Gastrocnemius medialis (tissue), 4 donors: ENCODE measurements around the gene P4HA3. TPM values are rescaled to one million over a fixed set of nuclear protein-coding genes. Genes with fewer than 3 reads are reported as not detected.

Source experiments
- ATAC-seq, 2 donors: fragments of 150-250 bp; one replicate each; pipeline ENCODE4 v1.9.1; 2016
- DNase-seq, 2 donors: peaks; one replicate each; pipeline ENCODE4 v3.0.0-alpha.2; 2019
- H3K27ac ChIP-seq, 4 donors: fragments of 200-600 bp; sonication (generic); 1 replicate in 1 of 4; 2 replicates in 3 of 4; pipeline ENCODE4 v1.5.1; 2016 to 2018; ENCODE audit warnings: mild to moderate bottlenecking in 2 of 4, moderate library complexity in 1 of 4
- H3K27me3 ChIP-seq, 3 donors: fragments of 200-600 bp; sonication (generic) in 2 of 3; 1 replicate in 1 of 3; 2 replicates in 2 of 3; pipeline versions ENCODE4 v1.5.1 to v1.6.0; 2016 to 2019; ENCODE audit warnings: mild to moderate bottlenecking in 1 of 3, moderate library complexity in 1 of 3
- H3K36me3 ChIP-seq, 2 donors: fragments of 200-600 bp; sonication (generic) in 1 of 2; one replicate each; pipeline ENCODE4 v1.5.1; 2017 to 2018
- H3K4me1 ChIP-seq, 2 donors: fragments of 200-600 bp; sonication (generic) in 1 of 2; one replicate each; pipeline ENCODE4 v1.5.1; 2016 to 2017; ENCODE audit warnings: mild to moderate bottlenecking in 2 of 2
- H3K4me3 ChIP-seq, 4 donors: fragments of 200-600 bp; sonication (generic) in 3 of 4; 1 replicate in 1 of 4; 2 replicates in 3 of 4; pipeline ENCODE4 v1.5.1; 2016 to 2019; ENCODE audit warnings: mild to moderate bottlenecking in 2 of 4
- H3K9me3 ChIP-seq, 3 donors: fragments of 200-600 bp; sonication (generic) in 2 of 3; 1 replicate in 1 of 3; 2 replicates in 2 of 3; pipeline ENCODE4 v1.5.1; 2016 to 2019
- POLR2A ChIP-seq, 2 donors: fragments of 450-650 bp; IDR thresholded peaks; one replicate each; pipeline ENCODE4 v1.6.1; 2017; ENCODE audit warnings: antibody characterized with exemption in 2 of 2, mild to moderate bottlenecking in 2 of 2, moderate library complexity in 2 of 2
- in situ Hi-C, 4 donors: fragments of 200-750 bp; cut with MboI; loops; one replicate each; pipeline versions ENCODE4 v1.15.0 to v1.8.0; 2017; ENCODE audit warnings: low sequenced_read_pairs in 4 of 4
- intact Hi-C: fragments of 100-400 bp; cut with DNase I; formaldehyde crosslinking; loops from one replicate; pipeline ENCODE4 v1.15.1; 2023; ENCODE audit warnings: low total_unique reads
- total RNA-seq, 4 donors: library from RNA; depleted of rRNA; stranded (reverse); fragments of >200 nt; gene quantifications; one replicate each; pipeline versions ENCODE4 v1.1.0 to v1.2.3, GENCODE V29; 2016
- TF ChIP-seq, protein P1 (sequence below), 5 experiments: fragments of 450-650 bp in 3 of 5; fragments of 200-600 bp in 2 of 5; sonication (generic) in 2 of 5; IDR thresholded peaks in 4 of 5; conservative IDR thresholded peaks in 1 of 5; 1 replicate in 4 of 5; 2 replicates in 1 of 5; pipeline ENCODE4 v1.5.1; 2016 to 2019; ENCODE audit warnings: antibody characterized with exemption in 5 of 5, mild to moderate bottlenecking in 3 of 5, moderate library complexity in 3 of 5

Gene P4HA3
- total RNA-seq, 4 donors from 2014 or later = 0.09 TPM; not detected in 3

DNA sequence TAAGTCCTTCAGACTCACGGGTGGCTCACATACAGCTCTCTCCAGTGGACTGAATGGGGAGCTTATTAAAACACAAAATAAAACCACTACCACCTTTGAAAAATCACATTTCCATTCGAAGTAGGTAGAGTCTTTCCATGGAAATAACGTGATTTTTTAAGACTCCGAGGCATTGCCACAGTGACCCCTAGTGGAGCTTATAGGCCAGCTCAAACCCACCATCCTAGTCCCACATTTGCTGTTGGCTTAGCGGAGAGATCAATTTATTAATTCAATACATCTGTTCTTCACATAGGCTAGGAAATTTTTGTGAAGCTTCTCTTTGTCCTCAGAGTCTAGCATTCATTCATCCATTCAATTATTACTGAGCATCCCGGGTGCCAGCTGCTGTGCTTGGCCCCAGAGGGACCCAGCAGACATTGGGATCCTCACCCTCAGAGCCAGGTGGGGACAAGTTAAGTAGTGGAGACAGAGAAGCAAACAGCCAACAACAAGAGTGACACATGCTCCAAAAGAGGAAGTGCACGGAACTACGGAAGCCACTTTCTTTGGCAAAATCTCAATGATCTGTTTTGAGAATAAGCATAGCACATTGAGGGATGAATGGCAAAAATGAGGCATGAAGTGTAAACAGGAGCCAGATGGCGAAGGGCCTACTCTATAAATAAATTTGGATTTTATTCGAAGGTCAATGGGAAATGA is 10.2 kb upstream of the P4HA3 start:
- Histone ChIP-seq H3K9me3 (no peaks in the 10 kb centered on the region), H3K27ac (peak overlapping the region in 3 of 4 donors; percentile 68 to 79 (median 78)), H3K36me3 (no peaks in the 10 kb centered on the region), H3K4me3 (no peak overlapping the region), H3K4me1 (peaks cover 31 to 49% of the 10 kb centered on the region in 2 donors), H3K27me3 (no peaks in the 10 kb centered on the region)
- intact Hi-C loops (loop anchor here (2.0 to 5.0 kb wide), 2 partner anchors 67 to 121 kb away; no protein-coding TSS in a partner anchor), in situ Hi-C loops (no loop called here)
- DNase-seq (no peak), ATAC-seq (no peak)
- TF ChIP-seq, protein P1, sequence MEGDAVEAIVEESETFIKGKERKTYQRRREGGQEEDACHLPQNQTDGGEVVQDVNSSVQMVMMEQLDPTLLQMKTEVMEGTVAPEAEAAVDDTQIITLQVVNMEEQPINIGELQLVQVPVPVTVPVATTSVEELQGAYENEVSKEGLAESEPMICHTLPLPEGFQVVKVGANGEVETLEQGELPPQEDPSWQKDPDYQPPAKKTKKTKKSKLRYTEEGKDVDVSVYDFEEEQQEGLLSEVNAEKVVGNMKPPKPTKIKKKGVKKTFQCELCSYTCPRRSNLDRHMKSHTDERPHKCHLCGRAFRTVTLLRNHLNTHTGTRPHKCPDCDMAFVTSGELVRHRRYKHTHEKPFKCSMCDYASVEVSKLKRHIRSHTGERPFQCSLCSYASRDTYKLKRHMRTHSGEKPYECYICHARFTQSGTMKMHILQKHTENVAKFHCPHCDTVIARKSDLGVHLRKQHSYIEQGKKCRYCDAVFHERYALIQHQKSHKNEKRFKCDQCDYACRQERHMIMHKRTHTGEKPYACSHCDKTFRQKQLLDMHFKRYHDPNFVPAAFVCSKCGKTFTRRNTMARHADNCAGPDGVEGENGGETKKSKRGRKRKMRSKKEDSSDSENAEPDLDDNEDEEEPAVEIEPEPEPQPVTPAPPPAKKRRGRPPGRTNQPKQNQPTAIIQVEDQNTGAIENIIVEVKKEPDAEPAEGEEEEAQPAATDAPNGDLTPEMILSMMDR (IDR thresholded peaks at IDR 0.05 in 4 of 5, conservative IDR thresholded peaks at IDR 0.05 in 1 of 5) = peak in 4 of 5 experiments; percentile 18 to 57 (median 44)
- TF ChIP-seq POLR2A (IDR thresholded peaks at IDR 0.05) = no peak

DNA sequence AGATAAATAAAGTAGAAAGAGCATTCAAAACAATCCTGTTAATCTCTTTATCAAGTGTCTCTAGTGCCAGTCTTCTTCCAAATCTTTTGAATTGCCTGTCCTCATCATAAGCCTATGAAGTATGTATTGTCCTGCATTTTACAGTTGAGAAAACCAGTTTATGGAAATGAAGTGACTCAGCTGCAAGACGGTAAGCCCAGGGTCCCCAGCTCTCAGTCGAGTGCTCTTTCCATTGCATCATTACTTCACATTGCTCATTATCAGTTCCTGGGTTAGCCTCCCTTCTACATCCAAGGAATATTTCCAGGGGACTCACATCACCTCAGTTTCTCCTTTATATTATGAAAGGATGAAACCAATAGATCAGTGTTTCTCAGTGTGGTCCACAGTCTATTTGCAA is 9.1 kb upstream of the P4HA3 start:
- Histone ChIP-seq H3K9me3 (no peaks in the 10 kb centered on the region), H3K36me3 (no peaks in the 10 kb centered on the region), H3K27me3 (no peaks in the 10 kb centered on the region), H3K27ac (no peak overlapping the region), H3K4me3 (no peak overlapping the region), H3K4me1 (peaks cover 22 to 39% of the 10 kb centered on the region in 2 donors)
- intact Hi-C loops = loop anchor here (2.0 to 5.0 kb wide), 2 partner anchors 66 to 122 kb away; no protein-coding TSS in a partner anchor
- ATAC-seq (no peak), DNase-seq (no peak)
- in situ Hi-C loops = no loop called here
- TF ChIP-seq, protein P1 (IDR thresholded peaks at IDR 0.05 in 4 of 5, conservative IDR thresholded peaks at IDR 0.05 in 1 of 5) = no peak
- TF ChIP-seq POLR2A (IDR thresholded peaks at IDR 0.05) = no peak

DNA sequence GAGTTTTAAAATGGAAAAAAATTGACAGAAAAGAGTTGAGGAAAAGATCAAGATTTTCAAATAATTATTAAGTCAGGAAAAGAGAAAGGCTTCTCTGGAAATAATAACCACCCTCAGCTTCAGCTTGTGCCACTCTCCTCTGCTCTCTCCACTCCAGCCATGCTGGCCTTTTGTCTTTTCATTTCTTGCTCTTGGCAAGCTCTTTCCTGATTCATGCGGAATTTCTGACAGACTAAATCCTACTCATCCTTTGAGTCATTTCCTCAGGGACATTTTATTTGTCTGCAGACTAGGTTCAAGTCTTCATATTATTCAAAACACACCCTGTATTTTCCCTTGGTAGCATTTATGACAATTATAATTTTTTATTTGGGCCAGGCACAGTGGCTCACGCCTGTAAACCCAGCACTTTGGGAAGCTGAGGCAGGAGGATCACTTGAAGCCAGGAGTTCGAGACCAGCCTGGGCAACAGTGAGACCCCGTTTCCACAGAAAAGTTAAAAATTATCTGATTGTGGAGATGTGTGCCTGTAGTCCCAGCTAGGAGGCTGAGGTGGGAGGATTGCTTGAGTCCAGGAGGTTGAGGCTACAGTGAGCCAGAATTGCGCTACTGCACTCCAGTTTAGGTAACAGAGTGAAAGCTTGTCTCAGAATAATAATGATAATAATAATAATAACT is 7.8 kb upstream of the P4HA3 start:
- H3K27ac ChIP-seq = no peak overlapping the region
- ATAC-seq (no peak), DNase-seq (no peak)
- H3K36me3 ChIP-seq = no peaks in the 10 kb centered on the region
- in situ Hi-C loops = no loop called here
- intact Hi-C loops = no loop called here
- H3K9me3 ChIP-seq = no peaks in the 10 kb centered on the region
- no peaks in the 10 kb centered on the region for H3K27me3 ChIP-seq
- H3K4me1 ChIP-seq = peaks cover 17 to 35% of the 10 kb centered on the region in 2 donors
- H3K4me3 ChIP-seq = no peak overlapping the region
- no peak for TF ChIP-seq POLR2A (IDR thresholded peaks at IDR 0.05)

DNA sequence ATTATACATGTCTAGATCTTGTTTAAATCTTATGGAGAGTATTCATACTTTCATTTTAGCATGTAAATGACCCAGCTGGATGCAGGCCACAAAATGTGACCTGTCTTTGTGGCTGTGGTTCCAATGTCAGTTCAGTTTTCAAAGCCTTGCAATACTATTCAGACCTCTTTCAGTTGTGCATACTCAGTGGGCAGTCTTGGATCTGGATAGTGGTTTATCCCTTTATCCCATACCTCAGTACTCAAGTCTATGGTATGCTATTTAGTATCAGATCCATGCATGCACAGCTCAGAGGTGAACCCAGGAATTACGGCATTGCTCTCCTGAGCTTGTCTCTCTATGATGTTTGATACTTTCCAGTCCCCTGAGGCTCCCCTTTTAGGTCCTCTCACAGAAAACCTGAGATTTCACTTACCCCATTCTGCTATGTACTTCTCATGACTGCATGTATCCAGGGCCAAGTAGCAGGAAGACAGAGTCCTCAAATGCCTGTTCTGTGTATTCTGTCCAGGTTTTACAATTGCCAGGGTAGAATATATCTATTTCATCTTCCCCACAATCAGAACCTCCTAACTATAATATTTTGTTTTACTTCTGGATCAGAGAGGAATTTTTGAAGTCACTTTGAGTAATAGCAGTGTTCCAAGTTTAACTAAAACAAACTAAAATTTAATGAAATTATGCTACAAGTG is 6.9 kb upstream of the P4HA3 start:
- ATAC-seq (no peak), DNase-seq (no peak)
- intact Hi-C loops (no loop called here), in situ Hi-C loops (no loop called here)
- no peaks in the 10 kb centered on the region for H3K36me3 ChIP-seq
- H3K4me1 ChIP-seq = peaks cover 17 to 30% of the 10 kb centered on the region in 2 donors
- no peak for TF ChIP-seq POLR2A (IDR thresholded peaks at IDR 0.05)
- TF ChIP-seq, protein P1 (IDR thresholded peaks at IDR 0.05 in 4 of 5, conservative IDR thresholded peaks at IDR 0.05 in 1 of 5) = no peak
- H3K9me3 ChIP-seq = no peaks in the 10 kb centered on the region
- H3K4me3 ChIP-seq = no peak overlapping the region
- H3K27ac ChIP-seq = no peak overlapping the region
- H3K27me3 ChIP-seq = no peaks in the 10 kb centered on the region
